ENCODE results near the gene BTBD2. TPM values are rescaled to one million over a fixed set of nuclear protein-coding genes. Genes with fewer than 3 reads are reported as not detected.

BTBD2 gene
- total RNA-seq, 1 donor from 2014 or later: 57.3 TPM

DNA sequence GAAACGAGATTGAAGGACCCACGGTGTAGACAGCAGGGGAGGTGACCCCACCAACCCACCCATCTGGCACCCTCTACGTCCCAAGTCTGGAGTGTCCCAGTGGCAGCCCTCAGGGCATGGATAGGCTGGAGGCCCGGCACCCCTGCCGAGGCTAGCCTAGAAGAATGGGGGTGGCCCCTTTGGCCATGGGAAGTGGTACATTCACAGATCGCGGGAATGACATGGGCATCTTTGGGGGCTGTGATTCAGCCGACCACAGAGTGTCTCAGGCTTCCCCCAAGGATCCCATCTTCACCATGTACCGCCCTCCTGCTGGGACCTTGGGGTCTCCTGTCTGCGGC lies 46.8 kb upstream of the BTBD2 start:
- Mint-ChIP-seq H3K4me1 (peaks cover 43% of the 10 kb centered on the region), H3K36me3 (ENCODE audit: low read depth) (no peaks in the 10 kb centered on the region), H3K4me3 (peak overlapping the region; percentile 87), H3K27me3 (no peaks in the 10 kb centered on the region), H3K27ac (peak overlapping the region; percentile 88), H3K9me3 (no peaks in the 10 kb centered on the region)
- CTCF ChIA-PET: interaction anchor here (0.8 kb wide), 1 partner anchor 8 kb away, joined by 3 read pairs; no protein-coding TSS in a partner anchor
- ATAC-seq (ENCODE audit: low read depth): no peak
- POLR2A ChIA-PET: interaction anchor here (0.6 to 59.1 kb wide), 5 partner anchors 10 to 224 kb away, joined by 3 to 2723 read pairs (median 130); partner anchors contain the start of genes IZUMO4, MKNK2 and MOB3A
- TF ChIP-seq, protein P1, sequence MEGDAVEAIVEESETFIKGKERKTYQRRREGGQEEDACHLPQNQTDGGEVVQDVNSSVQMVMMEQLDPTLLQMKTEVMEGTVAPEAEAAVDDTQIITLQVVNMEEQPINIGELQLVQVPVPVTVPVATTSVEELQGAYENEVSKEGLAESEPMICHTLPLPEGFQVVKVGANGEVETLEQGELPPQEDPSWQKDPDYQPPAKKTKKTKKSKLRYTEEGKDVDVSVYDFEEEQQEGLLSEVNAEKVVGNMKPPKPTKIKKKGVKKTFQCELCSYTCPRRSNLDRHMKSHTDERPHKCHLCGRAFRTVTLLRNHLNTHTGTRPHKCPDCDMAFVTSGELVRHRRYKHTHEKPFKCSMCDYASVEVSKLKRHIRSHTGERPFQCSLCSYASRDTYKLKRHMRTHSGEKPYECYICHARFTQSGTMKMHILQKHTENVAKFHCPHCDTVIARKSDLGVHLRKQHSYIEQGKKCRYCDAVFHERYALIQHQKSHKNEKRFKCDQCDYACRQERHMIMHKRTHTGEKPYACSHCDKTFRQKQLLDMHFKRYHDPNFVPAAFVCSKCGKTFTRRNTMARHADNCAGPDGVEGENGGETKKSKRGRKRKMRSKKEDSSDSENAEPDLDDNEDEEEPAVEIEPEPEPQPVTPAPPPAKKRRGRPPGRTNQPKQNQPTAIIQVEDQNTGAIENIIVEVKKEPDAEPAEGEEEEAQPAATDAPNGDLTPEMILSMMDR (IDR thresholded peaks at IDR 0.05): no peak
- intact Hi-C loops (cut with micrococcal nuclease): no loop called here
- DNase-seq: no peak

DNA sequence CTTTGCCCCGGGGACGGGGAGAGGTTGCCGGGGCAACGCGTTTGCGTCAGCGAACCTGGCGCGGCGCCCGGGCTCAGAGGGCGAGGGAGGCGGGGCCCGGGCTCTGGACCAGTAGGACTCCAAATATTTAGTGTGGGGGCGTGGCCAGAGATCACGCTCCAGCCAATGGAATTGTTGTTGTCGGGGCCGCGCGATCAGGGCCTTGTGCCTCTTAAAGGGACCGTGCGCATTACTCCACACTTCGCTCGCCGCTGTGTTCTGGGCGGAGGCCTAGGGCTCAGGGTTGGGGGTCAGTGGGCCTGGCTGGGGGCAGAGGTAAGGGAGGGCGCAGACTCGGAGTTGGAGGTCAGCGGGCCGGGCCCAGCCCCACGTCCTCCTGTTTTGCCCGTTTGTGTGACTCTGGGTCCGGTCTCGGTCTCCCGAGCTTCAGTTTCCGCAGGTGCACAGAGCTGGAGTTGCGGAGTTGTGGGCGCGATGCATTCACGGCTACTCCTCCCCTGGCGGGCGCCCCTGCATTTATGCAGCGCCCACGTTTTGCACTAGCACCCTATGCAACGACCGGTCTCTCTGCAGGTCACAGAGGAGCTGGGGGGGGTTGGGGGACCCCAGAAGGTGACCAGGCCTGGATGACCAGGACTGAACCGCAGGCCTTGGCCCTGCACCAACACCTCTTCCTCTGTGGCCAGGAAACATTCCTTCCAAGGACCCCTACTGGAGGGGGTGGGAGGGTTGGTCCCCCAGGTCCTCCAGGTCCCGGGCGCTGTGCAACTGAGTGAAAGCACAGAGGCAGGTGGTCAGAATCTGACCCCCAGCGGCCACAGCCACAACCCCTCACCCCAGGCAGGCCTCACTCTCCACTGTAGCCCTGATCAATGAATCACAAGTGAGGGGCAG lies 46.2 kb upstream of the BTBD2 start:
- peaks cover 48% of the 10 kb centered on the region for H3K4me1 Mint-ChIP-seq
- peak overlapping the region; percentile 87 for H3K4me3 Mint-ChIP-seq
- no peaks in the 10 kb centered on the region for H3K36me3 Mint-ChIP-seq (ENCODE audit: low read depth)
- H3K9me3 Mint-ChIP-seq: no peaks in the 10 kb centered on the region
- peak overlapping the region; percentile 88 for H3K27ac Mint-ChIP-seq
- POLR2A ChIA-PET: interaction anchor here (0.6 to 59.1 kb wide), 5 partner anchors 10 to 224 kb away, joined by 3 to 2723 read pairs (median 130); partner anchors contain the start of genes IZUMO4, MKNK2 and MOB3A
- ATAC-seq (ENCODE audit: low read depth) (peak; percentile 90), DNase-seq (peak; percentile 100)
- no peaks in the 10 kb centered on the region for H3K27me3 Mint-ChIP-seq
- TF ChIP-seq, protein P1 (IDR thresholded peaks at IDR 0.05): no peak
- CTCF ChIA-PET: interaction anchor here (0.8 to 1.8 kb wide), 2 partner anchors 8 to 10 kb away, joined by 3 to 5 read pairs; no protein-coding TSS in a partner anchor
- intact Hi-C loops (cut with micrococcal nuclease): loop anchor here (1.0 kb wide), 3 partner anchors 9 to 29 kb away; no protein-coding TSS in a partner anchor

DNA sequence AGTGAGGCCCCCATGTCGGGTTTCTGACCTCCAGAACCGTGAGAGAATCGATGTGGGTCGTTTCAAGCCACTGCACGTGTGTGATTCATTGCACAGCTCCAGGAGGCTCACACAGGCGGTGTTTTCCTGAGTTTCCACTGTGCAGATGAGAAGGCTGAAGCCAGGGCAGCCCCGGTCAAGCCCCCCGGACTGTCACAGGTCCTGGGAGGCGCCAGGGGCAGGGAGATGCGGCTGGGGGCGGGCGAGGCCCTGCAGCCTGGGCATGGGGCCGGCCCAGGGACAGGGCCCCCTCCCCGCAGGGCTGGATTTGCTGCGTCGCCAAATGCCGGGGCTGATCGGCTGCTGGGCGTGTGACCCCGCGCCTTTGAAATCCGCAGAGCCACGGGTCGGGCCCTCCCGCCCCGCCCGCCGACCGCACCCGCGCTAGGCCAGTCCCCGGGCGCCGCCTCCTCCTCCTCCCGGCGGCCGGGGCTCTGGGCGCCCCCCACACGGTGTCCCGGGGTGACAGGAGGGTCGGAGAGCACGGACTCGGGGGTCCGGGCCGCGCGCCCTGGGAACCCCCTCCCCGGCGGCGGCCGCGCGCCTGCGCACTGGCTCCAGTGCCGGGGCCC lies 45.5 kb upstream of the BTBD2 start:
- TF ChIP-seq, protein P1 (IDR thresholded peaks at IDR 0.05): no peak
- POLR2A ChIA-PET: interaction anchor here (0.6 to 59.1 kb wide), 8 partner anchors 9 to 547 kb away, joined by 3 to 2723 read pairs (median 21); partner anchors contain the start of genes IZUMO4, MKNK2 and MOB3A
- no peaks in the 10 kb centered on the region for H3K9me3 Mint-ChIP-seq
- DNase-seq (no peak), ATAC-seq (ENCODE audit: low read depth) (peak; percentile 51)
- intact Hi-C loops (cut with micrococcal nuclease): loop anchor here (1.0 kb wide), 4 partner anchors 8 to 29 kb away; no protein-coding TSS in a partner anchor
- peak overlapping the region; percentile 93 for H3K27ac Mint-ChIP-seq
- CTCF ChIA-PET: interaction anchor here (1.8 kb wide), 1 partner anchor 9 kb away, joined by 5 read pairs; no protein-coding TSS in a partner anchor
- peak overlapping the region; percentile 87 for H3K4me3 Mint-ChIP-seq
- no peaks in the 10 kb centered on the region for H3K36me3 Mint-ChIP-seq (ENCODE audit: low read depth)
- no peaks in the 10 kb centered on the region for H3K27me3 Mint-ChIP-seq
- peaks cover 52% of the 10 kb centered on the region for H3K4me1 Mint-ChIP-seq

DNA sequence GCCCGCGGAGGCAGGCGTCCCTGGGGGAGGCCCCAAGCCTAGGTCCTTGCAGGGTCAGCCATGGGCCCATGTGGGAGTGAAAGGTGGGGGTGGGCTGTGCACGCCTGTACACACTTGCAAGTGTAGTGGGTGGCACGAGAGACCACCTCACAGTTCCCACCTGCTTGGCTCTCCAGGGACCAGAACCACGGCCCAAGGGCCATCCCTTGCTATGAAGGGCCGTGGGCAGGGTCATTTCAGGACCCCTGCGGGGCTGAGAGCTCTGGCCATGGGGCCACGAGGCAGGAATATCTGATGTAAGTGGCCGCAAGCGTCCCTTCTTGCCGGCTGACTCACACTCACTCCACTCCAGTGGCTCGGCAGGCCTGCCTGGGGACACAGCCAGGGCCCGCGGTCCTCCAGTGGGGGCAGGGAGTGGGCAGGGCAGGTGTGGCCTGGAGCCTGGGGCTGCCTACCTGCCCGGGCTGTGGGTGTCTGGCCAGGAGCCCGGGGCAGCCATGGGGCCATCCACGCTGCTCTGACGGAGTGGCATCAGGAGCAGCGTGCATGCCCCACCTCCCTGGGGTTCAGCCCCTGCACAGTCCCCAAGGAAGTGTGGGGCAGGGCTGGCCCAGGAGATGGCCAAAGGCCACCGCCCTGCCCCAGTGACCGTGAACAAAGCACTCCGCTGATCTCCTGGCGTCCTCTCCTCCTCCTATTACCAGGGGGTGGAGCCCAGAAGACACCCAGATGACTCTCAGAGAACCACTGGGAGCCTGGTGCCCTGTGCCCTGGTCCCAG lies 44.1 kb upstream of the BTBD2 start:
- Mint-ChIP-seq H3K4me3 (peak overlapping the region; percentile 87), H3K36me3 (ENCODE audit: low read depth) (no peaks in the 10 kb centered on the region), H3K27ac (peak overlapping the region; percentile 93), H3K27me3 (no peaks in the 10 kb centered on the region), H3K4me1 (peaks cover 62% of the 10 kb centered on the region), H3K9me3 (no peaks in the 10 kb centered on the region)
- intact Hi-C loops (cut with micrococcal nuclease): loop anchor here (1.0 kb wide), 1 partner anchor 10 kb away; no protein-coding TSS in a partner anchor
- ChIA-PET POLR2A (interaction anchor here (0.7 to 59.1 kb wide), 5 partner anchors 7 to 841 kb away, joined by 3 to 2723 read pairs (median 130); partner anchors contain the start of genes IZUMO4, MKNK2, MOB3A and ZNF57), CTCF (no interaction called here)
- ATAC-seq (ENCODE audit: low read depth): no peak
- TF ChIP-seq, protein P1 (IDR thresholded peaks at IDR 0.05): no peak
- DNase-seq: no peak

All from activated B cell treated with CpG ODN at 0.5 μM for 24 hours (primary cell).